GM23338 (cell line): ENCODE data around the gene CAPZB. TPM values are rescaled to one million over a fixed set of nuclear protein-coding genes. Genes with fewer than 3 reads are reported as not detected.
A peak's percentile ranks its signal among the peaks of the same experiment; 100 is the strongest.

ENCODE experiments used
- ATAC-seq: fragments of 200-7000 bp; cut with Tn5 transposase; 3 replicates; pipeline ENCODE4 v1.9.1; 2020
- DNase-seq: peaks from one replicate; pipeline ENCODE4 v3.0.0-alpha.2; 2015; ENCODE audit warnings: low spot score
- H2AFZ ChIP-seq: fragments of 200-600 bp; sonication (generic); 2 replicates; pipeline ENCODE4 v1.8.0; 2016; ENCODE audit warnings: antibody characterized with exemption, mild to moderate bottlenecking, moderate library complexity
- H3F3A ChIP-seq: fragments of 200-600 bp; sonication (generic); replicated peaks from 2 replicates; pipeline ENCODE4 v1.8.0; 2017; ENCODE audit warnings: antibody characterized with exemption, mixed run types, low read depth
- H3K27ac ChIP-seq: fragments of 200-600 bp; sonication (generic); 2 replicates; pipeline ENCODE4 v1.6.1; 2016; ENCODE audit warnings: low read depth
- H3K27me3 ChIP-seq: fragments of 200-600 bp; sonication (generic); 2 replicates; pipeline ENCODE4 v1.8.0; 2016; ENCODE audit warnings: mild to moderate bottlenecking, mixed run types, moderate library complexity; ENCODE audit not compliant: insufficient read depth
- H3K36me3 ChIP-seq: fragments of 200-600 bp; sonication (generic); 2 replicates; pipeline ENCODE4 v1.8.0; 2016; ENCODE audit warnings: mild to moderate bottlenecking; ENCODE audit not compliant: insufficient read depth
- H3K4me1 ChIP-seq: fragments of 200-600 bp; sonication (generic); 2 replicates; pipeline ENCODE4 v1.8.0; 2016; ENCODE audit warnings: mild to moderate bottlenecking, moderate library complexity; ENCODE audit not compliant: insufficient read depth
- H3K4me2 ChIP-seq: fragments of 200-600 bp; sonication (generic); 2 replicates; pipeline ENCODE4 v1.7.1; 2017; ENCODE audit warnings: mixed run types
- H3K4me3 ChIP-seq: fragments of 200-600 bp; sonication (generic); 2 replicates; pipeline ENCODE4 v1.6.1; 2016; ENCODE audit warnings: mixed run types
- H3K79me2 ChIP-seq: fragments of 200-600 bp; sonication (generic); replicated peaks from 2 replicates; pipeline ENCODE4 v1.8.0; 2017; ENCODE audit warnings: mild to moderate bottlenecking; ENCODE audit not compliant: insufficient read depth
- H3K9me2 ChIP-seq: fragments of 200-600 bp; sonication (generic); 2 replicates; pipeline ENCODE4 v1.8.0; 2017; ENCODE audit not compliant: insufficient read depth
- H4K20me1 ChIP-seq: fragments of 200-600 bp; sonication (generic); replicated peaks from 2 replicates; pipeline ENCODE4 v1.8.0; 2017; ENCODE audit warnings: mild to moderate bottlenecking; ENCODE audit not compliant: insufficient read depth
- H3K27ac Mint-ChIP-seq: 2 replicates; pipeline ENCODE4 v1.8.0; 2020; ENCODE audit warnings: inconsistent platforms, mild to moderate bottlenecking, moderate library complexity, mixed read lengths
- H3K27me3 Mint-ChIP-seq: 3 replicates; pipeline ENCODE4 v1.8.0; 2022; ENCODE audit warnings: low read depth, mild to moderate bottlenecking, moderate library complexity, mixed read lengths, inconsistent platforms; ENCODE audit not compliant: insufficient read depth, poor library complexity
- H3K36me3 Mint-ChIP-seq: 3 replicates; pipeline ENCODE4 v1.8.0; 2021; ENCODE audit warnings: low read depth, mild to moderate bottlenecking, inconsistent platforms, moderate library complexity, mixed read lengths
- H3K4me1 Mint-ChIP-seq: 3 replicates; pipeline ENCODE4 v1.8.0; 2020; ENCODE audit warnings: mild to moderate bottlenecking, inconsistent platforms, mixed read lengths
- H3K4me3 Mint-ChIP-seq: 3 replicates; pipeline ENCODE4 v1.8.0; 2021; ENCODE audit warnings: moderate library complexity, mild to moderate bottlenecking, inconsistent platforms, mixed read lengths
- H3K9me3 Mint-ChIP-seq: 3 replicates; pipeline ENCODE4 v1.8.0; 2020; ENCODE audit warnings: moderate library complexity, mild to moderate bottlenecking, inconsistent platforms, mixed read lengths
- CREB1 ChIP-seq: fragments of 250-450 bp; sonication (Bioruptor Pico); IDR thresholded peaks from 2 replicates; pipeline ENCODE4 v1.5.0; 2020; ENCODE audit warnings: low read depth, mild to moderate bottlenecking, moderate library complexity
- CTCF ChIP-seq, 2 experiments: fragments of 200-600 bp in 1 of 2; sonication (generic) in 1 of 2; conservative IDR thresholded peaks; 2 replicates each; pipeline versions ENCODE4 v1.5.1 to v1.6.1; 2016 to 2017; ENCODE audit warnings: antibody characterized with exemption in 2 of 2, low read depth in 2 of 2, mild to moderate bottlenecking in 2 of 2, moderate library complexity in 1 of 2
- ETS1 ChIP-seq: IDR thresholded peaks from 2 replicates; pipeline ENCODE4 v1.6.1; 2016; ENCODE audit warnings: antibody characterized with exemption
- EZH2 ChIP-seq: fragments of 200-600 bp; sonication (generic); IDR thresholded peaks from one replicate; pipeline ENCODE4 v1.8.0; 2017; ENCODE audit warnings: antibody characterized with exemption, mild to moderate bottlenecking, low read depth; ENCODE audit not compliant: unreplicated experiment
- EZH2phosphoT487 ChIP-seq: fragments of 200-600 bp; sonication (generic); IDR thresholded peaks from one replicate; pipeline ENCODE4 v1.8.1; 2018; ENCODE audit warnings: antibody characterized with exemption; ENCODE audit not compliant: unreplicated experiment
- JUNB ChIP-seq: IDR thresholded peaks from one replicate; pipeline ENCODE4 v1.6.1; 2016; ENCODE audit warnings: antibody characterized with exemption; ENCODE audit not compliant: unreplicated experiment
- NANOG ChIP-seq: IDR thresholded peaks from 2 replicates; pipeline ENCODE4 v1.6.1; 2016; ENCODE audit warnings: antibody characterized with exemption, borderline replicate concordance
- POLR2AphosphoS5 ChIP-seq: IDR thresholded peaks from 2 replicates; pipeline ENCODE4 v1.6.1; 2016; ENCODE audit warnings: antibody characterized with exemption, low read depth
- REST ChIP-seq: IDR thresholded peaks from one replicate; pipeline ENCODE4 v1.6.1; 2018; ENCODE audit warnings: antibody characterized with exemption; ENCODE audit not compliant: unreplicated experiment
- STAT1 ChIP-seq: IDR thresholded peaks from one replicate; pipeline ENCODE4 v1.6.1; 2016; ENCODE audit warnings: antibody characterized with exemption; ENCODE audit not compliant: unreplicated experiment
- ZNF114 ChIP-seq: fragments of 250-450 bp; sonication (Bioruptor Pico); IDR thresholded peaks from 2 replicates; pipeline ENCODE4 v1.5.0; 2020; ENCODE audit warnings: mild to moderate bottlenecking, moderate library complexity
- ZNF331 ChIP-seq: fragments of 250-450 bp; sonication (Bioruptor Pico); IDR thresholded peaks from 2 replicates; pipeline ENCODE4 v1.5.0; 2020; ENCODE audit warnings: low read depth, mild to moderate bottlenecking, moderate library complexity
- ZNF462 ChIP-seq: fragments of 250-450 bp; sonication (Bioruptor Pico); IDR thresholded peaks from 2 replicates; pipeline ENCODE4 v1.5.0; 2020; ENCODE audit warnings: mild to moderate bottlenecking, moderate library complexity
- polyA plus RNA-seq: library from polyadenylated mRNA; unstranded; fragments of >200 nt; fragmentation: Nextera tagmentation; extraction: Ambion mirVana; gene quantifications from 2 replicates; pipeline ENCODE4 v1.2.1, GENCODE V29; 2016
- total RNA-seq: library from RNA; depleted of rRNA; stranded (reverse); fragments of >200 nt; shearing (Covaris generic); gene quantifications from 2 replicates; pipeline ENCODE4 v1.2.3, GENCODE V29; 2014

CAPZB gene
- total and polyA plus RNA-seq, 2 experiments from 2014 or later: 195 to 348 TPM

GRCh38 chr1:19368964-19369363 is 116.4 kb downstream of the CAPZB start:
- peaks cover 3% of the 10 kb centered on the region; the same call in 2 of the 3 replicates for H3K4me1 Mint-ChIP-seq
- Histone ChIP-seq H4K20me1 (peaks cover 40% of the 10 kb centered on the region), H3K27me3 (no peaks in the 10 kb centered on the region), H3K9me2 (no peaks in the 10 kb centered on the region), H3K27ac (no peak overlapping the region), H3K4me3 (no peak overlapping the region), H2AFZ (no peak overlapping the region), H3K4me1 (no peaks in the 10 kb centered on the region), H3K4me2 (no peak overlapping the region), H3F3A (no peaks in the 10 kb centered on the region), H3K36me3 (no peaks in the 10 kb centered on the region), H3K79me2 (peaks cover 42% of the 10 kb centered on the region)
- no peak for TF ChIP-seq STAT1
- TF ChIP-seq EZH2phosphoT487: no peak
- no peak for TF ChIP-seq CREB1 (CRISPR knock-in tag)
- no peak for TF ChIP-seq JUNB
- no peak for TF ChIP-seq POLR2AphosphoS5
- TF ChIP-seq ZNF331 (CRISPR knock-in tag): no peak
- no peak for TF ChIP-seq EZH2
- TF ChIP-seq REST: no peak
- no peak for TF ChIP-seq NANOG
- TF ChIP-seq ETS1: no peak
- TF ChIP-seq CTCF (conservative IDR thresholded peaks at IDR 0.05; ENCODE audit: low read depth in 2 of 2): no peak
- TF ChIP-seq ZNF114 (CRISPR knock-in tag): no peak
- TF ChIP-seq ZNF462 (CRISPR knock-in tag): no peak
- no peaks in the 10 kb centered on the region for H3K9me3 Mint-ChIP-seq
- peak overlapping the region; percentile 12; the same call in 1 of the 2 replicates for H3K27ac Mint-ChIP-seq
- DNase-seq (no peak), ATAC-seq (no peak)
- no peak overlapping the region for H3K4me3 Mint-ChIP-seq
- peaks cover 8% of the 10 kb centered on the region for H3K27me3 Mint-ChIP-seq
- H3K36me3 Mint-ChIP-seq: peaks cover 8% of the 10 kb centered on the region; the same call in 2 of the 3 replicates
